ENCODE measurements around the gene PHLDA2. TPM values are rescaled to one million over a fixed set of nuclear protein-coding genes. Genes with fewer than 3 reads are reported as not detected.
A peak's percentile ranks its signal among the peaks of the same experiment; 100 is the strongest.

PHLDA2 gene
- total and polyA plus RNA-seq, 9 of the 15 experiments (the other 6 are each of a cell fraction or from before 2014, with no cell fraction given): 0.43 to 42.4 (median 4.7) TPM

GRCh38 chr11:2923446-2924375 is 5.5 kb downstream of the PHLDA2 start:
- no peak; the same call in 1 of the 3 replicates for ATAC-seq
- intact Hi-C loops (cut with micrococcal nuclease): no loop called here
- Histone ChIP-seq H3K4me3 (no peak overlapping the region), H3K27me3 (ENCODE audit: control insufficient read depth in 2 of 2, insufficient read depth in 2 of 2, low read length in 2 of 2) (no peaks in the 10 kb centered on the region), H2AFZ (ENCODE audit: low read depth, low read length) (no peak overlapping the region), H3K36me3 (ENCODE audit: control insufficient read depth, insufficient read depth, low read length) (no peaks in the 10 kb centered on the region), H3K27ac (ENCODE audit: extremely low read depth, low read depth, low read length) (no peak overlapping the region), H3K4me2 (ENCODE audit: insufficient read depth, low read length) (no peak overlapping the region), H4K20me1 (replicated peaks; ENCODE audit: control insufficient read depth, insufficient read depth, low read length) (peaks cover 11% of the 10 kb centered on the region; the same call in 1 of the 2 replicates), H3K9me3 (replicated peaks; ENCODE audit: control insufficient read depth, insufficient read depth, low read depth, low read length) (no peaks in the 10 kb centered on the region), H3K4me1 (replicated peaks in 1 of 2; ENCODE audit: control insufficient read depth in 2 of 2, insufficient read depth in 2 of 2, low read length in 2 of 2) (peaks cover 4 to 63% of the 10 kb centered on the region in 2 experiments; a peak in 4 of 5 replicates), H3K9me1 (ENCODE audit: control insufficient read depth, insufficient read depth, low read length) (no peaks in the 10 kb centered on the region), H3K9ac (ENCODE audit: insufficient read depth in 1 of 2, low read depth in 2 of 2, low read length in 2 of 2) (peak overlapping the region in 1 of 2 experiments; percentile 64; a peak in 2 of 4 replicates), H3K79me2 (ENCODE audit: control insufficient read depth, insufficient read depth, low read length) (peaks cover 11% of the 10 kb centered on the region; the same call in 2 of the 3 replicates)
- ChIA-PET CTCF (ENCODE audit: low intra/inter-chr PET ratio) (no interaction called here), POLR2A (interaction anchor here (1.1 to 1.7 kb wide), 2 partner anchors 9 to 58 kb away, joined by 6 read pairs; no protein-coding TSS in a partner anchor)
- TF ChIP-seq POLR2G (IDR thresholded peaks at IDR 0.05; ENCODE audit: low read depth, low read length) (peak; percentile 43), ZFP36 (IDR thresholded peaks at IDR 0.05; ENCODE audit: low read depth, low read length, partially characterized antibody) (peak; percentile 86), ZBTB5 (IDR thresholded peaks at IDR 0.05) (no peak)
- 49% methylated on average over 21 of the region's 22 CpGs for WGBS (ENCODE audit: insufficient coverage, low coverage, missing lambda C conversion rate)
- no TSS peak for BruUV-seq (replicated peaks)
- no peak for FAIRE-seq
- no peak for DNase-seq (ENCODE audit: extremely low read depth in 1 of 4, low spot score in 3 of 4)
- in situ Hi-C loops (cut with MboI): no loop called here

Measured in K562 (cell line).